Trophoblast cell (in vitro differentiated cells and primary cell): Measurements from ENCODE around the gene APMAP.

Experiments used
- DNase-seq, 2 donors: peaks; one replicate each; pipeline ENCODE4 v3.0.0-alpha.2; 2016
- H2AFZ ChIP-seq: 2 replicates; pipeline ENCODE4 v1.6.1; 2013; ENCODE audit warnings: low read length, moderate library complexity, mild to moderate bottlenecking; ENCODE audit not compliant: insufficient read depth, poor library complexity
- H2AK5ac ChIP-seq: 2 replicates; pipeline ENCODE4 v1.6.1; 2013; ENCODE audit warnings: mild to moderate bottlenecking, low read length
- H2BK120ac ChIP-seq: 2 replicates; pipeline ENCODE4 v1.6.1; 2013; ENCODE audit warnings: low read length, mild to moderate bottlenecking, moderate library complexity; ENCODE audit not compliant: insufficient read depth, poor library complexity
- H2BK12ac ChIP-seq: 2 replicates; pipeline ENCODE4 v1.6.1; 2013; ENCODE audit warnings: mild to moderate bottlenecking, low read length, moderate library complexity
- H2BK5ac ChIP-seq: 2 replicates; pipeline ENCODE4 v1.6.1; 2013; ENCODE audit warnings: low read length, low read depth, moderate library complexity, mild to moderate bottlenecking; ENCODE audit not compliant: poor library complexity
- H3K14ac ChIP-seq: 2 replicates; pipeline ENCODE4 v1.6.1; 2013; ENCODE audit warnings: mild to moderate bottlenecking, low read length
- H3K18ac ChIP-seq: 2 replicates; pipeline ENCODE4 v1.6.1; 2013; ENCODE audit warnings: mild to moderate bottlenecking, low read length
- H3K23ac ChIP-seq: 2 replicates; pipeline ENCODE4 v1.6.1; 2013; ENCODE audit warnings: low read length
- H3K27ac ChIP-seq: 2 replicates; pipeline ENCODE4 v1.5.1; 2013; ENCODE audit warnings: low read depth, mild to moderate bottlenecking, inconsistent platforms, low read length, moderate library complexity
- H3K27me3 ChIP-seq: 2 replicates; pipeline ENCODE4 v1.6.1; 2013; ENCODE audit warnings: inconsistent platforms, mild to moderate bottlenecking, low read length, moderate library complexity; ENCODE audit not compliant: insufficient read depth
- H3K36me3 ChIP-seq, 2 experiments: 1 replicate in 1 of 2; 2 replicates in 1 of 2; pipeline ENCODE4 v1.6.1; 2013; ENCODE audit warnings: low read length in 2 of 2, mild to moderate bottlenecking in 2 of 2, moderate library complexity in 1 of 2; ENCODE audit not compliant: insufficient read depth in 2 of 2, control insufficient read depth in 1 of 2
- H3K4ac ChIP-seq: 2 replicates; pipeline ENCODE4 v1.6.1; 2013; ENCODE audit warnings: low read depth, mild to moderate bottlenecking, low read length, moderate library complexity
- H3K4me1 ChIP-seq, 2 experiments: 1 replicate in 1 of 2; 2 replicates in 1 of 2; pipeline ENCODE4 v1.6.1; 2013; ENCODE audit warnings: low read length in 2 of 2, mild to moderate bottlenecking in 2 of 2, moderate library complexity in 1 of 2; ENCODE audit not compliant: insufficient read depth in 2 of 2, control insufficient read depth in 1 of 2
- H3K4me2 ChIP-seq: 2 replicates; pipeline ENCODE4 v1.6.1; 2013; ENCODE audit warnings: inconsistent platforms, mild to moderate bottlenecking, low read length, moderate library complexity
- H3K4me3 ChIP-seq: 2 replicates; pipeline ENCODE4 v1.5.1; 2013; ENCODE audit warnings: mild to moderate bottlenecking, low read depth, low read length, inconsistent platforms
- H3K79me1 ChIP-seq: one replicate; pipeline ENCODE4 v1.6.1; 2013; ENCODE audit warnings: low read length
- H3K79me2 ChIP-seq: 2 replicates; pipeline ENCODE4 v1.6.1; 2013; ENCODE audit warnings: low read length, mild to moderate bottlenecking; ENCODE audit not compliant: control insufficient read depth, insufficient read depth, poor library complexity
- H3K9ac ChIP-seq: 2 replicates; pipeline ENCODE4 v1.6.1; 2013; ENCODE audit warnings: mild to moderate bottlenecking, low read length
- H3K9me3 ChIP-seq: 2 replicates; pipeline ENCODE4 v1.6.1; 2013; ENCODE audit warnings: low read depth, mild to moderate bottlenecking, control low read depth, inconsistent platforms, low read length; ENCODE audit not compliant: insufficient read depth
- H4K12ac ChIP-seq: 2 replicates; pipeline ENCODE4 v1.6.1; 2013; ENCODE audit warnings: low read depth, mild to moderate bottlenecking, low read length, moderate library complexity
- H4K8ac ChIP-seq: 2 replicates; pipeline ENCODE4 v1.6.1; 2013; ENCODE audit warnings: low read depth, mild to moderate bottlenecking, low read length, moderate library complexity
- H4K91ac ChIP-seq: one replicate; pipeline ENCODE4 v1.6.1; 2013; ENCODE audit warnings: low read depth, mild to moderate bottlenecking, low read length, moderate library complexity
- WGBS: extraction: QIAGEN DNeasy Blood & Tissue Kit; methylation state at CpG from one replicate; pipeline ENCODE4 v1.1.7; 2013; ENCODE audit warnings: missing lambda C conversion rate; ENCODE audit not compliant: insufficient read length, insufficient coverage; ENCODE audit errors: extremely low coverage; 5-methylcytosine and 5-hydroxymethylcytosine counted together

APMAP gene

GRCh38 chr20:24964506-24964840, 28.1 kb downstream of the APMAP start:
- no peak overlapping the region for H3K23ac ChIP-seq
- DNase-seq = no peak
- H3K4ac ChIP-seq = no peak overlapping the region
- no CpG with 5 or more reads among the region's 9 CpGs for WGBS
- H2BK12ac ChIP-seq = no peak overlapping the region
- no peaks in the 10 kb centered on the region for H3K4me1 ChIP-seq
- no peaks in the 10 kb centered on the region for H3K79me1 ChIP-seq
- H4K91ac ChIP-seq = no peak overlapping the region
- H3K36me3 ChIP-seq = peaks cover 46 to 47% of the 10 kb centered on the region in 2 experiments
- no peak overlapping the region for H4K8ac ChIP-seq
- no peaks in the 10 kb centered on the region for H3K79me2 ChIP-seq
- H3K4me2 ChIP-seq = no peak overlapping the region
- H2AK5ac ChIP-seq = no peak overlapping the region
- H4K12ac ChIP-seq = no peak overlapping the region
- H2BK120ac ChIP-seq = no peak overlapping the region
- H2AFZ ChIP-seq = no peak overlapping the region
- H3K27me3 ChIP-seq = no peaks in the 10 kb centered on the region
- H3K14ac ChIP-seq = no peak overlapping the region
- H3K9me3 ChIP-seq = no peaks in the 10 kb centered on the region
- H3K27ac ChIP-seq = no peak overlapping the region
- no peak overlapping the region for H3K9ac ChIP-seq
- no peak overlapping the region for H2BK5ac ChIP-seq
- no peak overlapping the region for H3K18ac ChIP-seq
- H3K4me3 ChIP-seq = no peak overlapping the region

GRCh38 chr20:24963672-24964505, 28.7 kb downstream of the APMAP start:
- H3K4me1 ChIP-seq = no peaks in the 10 kb centered on the region
- no peak overlapping the region for H3K4ac ChIP-seq
- H3K9ac ChIP-seq = no peak overlapping the region
- no CpG with 5 or more reads among the region's 21 CpGs for WGBS
- no peak overlapping the region for H3K14ac ChIP-seq
- H2AK5ac ChIP-seq = no peak overlapping the region
- H3K23ac ChIP-seq = no peak overlapping the region
- H4K91ac ChIP-seq = no peak overlapping the region
- no peak overlapping the region for H4K8ac ChIP-seq
- H3K18ac ChIP-seq = no peak overlapping the region
- H2BK12ac ChIP-seq = no peak overlapping the region
- no peaks in the 10 kb centered on the region for H3K27me3 ChIP-seq
- no peak overlapping the region for H2BK5ac ChIP-seq
- H3K4me3 ChIP-seq = no peak overlapping the region
- DNase-seq = no peak
- no peaks in the 10 kb centered on the region for H3K9me3 ChIP-seq
- no peak overlapping the region for H2BK120ac ChIP-seq
- peaks cover 42 to 45% of the 10 kb centered on the region in 2 experiments for H3K36me3 ChIP-seq
- no peaks in the 10 kb centered on the region for H3K79me1 ChIP-seq
- H3K79me2 ChIP-seq = no peaks in the 10 kb centered on the region
- no peak overlapping the region for H3K4me2 ChIP-seq
- H2AFZ ChIP-seq = no peak overlapping the region
- no peak overlapping the region for H3K27ac ChIP-seq
- no peak overlapping the region for H4K12ac ChIP-seq

GRCh38 chr20:24962510-24962909, 30.0 kb downstream of the APMAP start:
- no peak overlapping the region for H3K9ac ChIP-seq
- H3K79me2 ChIP-seq = no peaks in the 10 kb centered on the region
- no CpG with 5 or more reads among the region's 6 CpGs for WGBS
- H4K12ac ChIP-seq = no peak overlapping the region
- no peak overlapping the region for H2BK5ac ChIP-seq
- no peaks in the 10 kb centered on the region for H3K27me3 ChIP-seq
- no peak overlapping the region for H4K91ac ChIP-seq
- no peak for DNase-seq
- no peak overlapping the region for H3K4me3 ChIP-seq
- H3K18ac ChIP-seq = no peak overlapping the region
- no peak overlapping the region for H2BK120ac ChIP-seq
- no peak overlapping the region for H2AK5ac ChIP-seq
- no peak overlapping the region for H4K8ac ChIP-seq
- no peak overlapping the region for H3K4me2 ChIP-seq
- no peak overlapping the region for H3K14ac ChIP-seq
- H2BK12ac ChIP-seq = no peak overlapping the region
- no peak overlapping the region for H3K4ac ChIP-seq
- peaks cover 40 to 42% of the 10 kb centered on the region in 2 experiments for H3K36me3 ChIP-seq
- no peak overlapping the region for H2AFZ ChIP-seq
- H3K27ac ChIP-seq = no peak overlapping the region
- H3K79me1 ChIP-seq = no peaks in the 10 kb centered on the region
- no peak overlapping the region for H3K23ac ChIP-seq
- H3K4me1 ChIP-seq = no peaks in the 10 kb centered on the region
- H3K9me3 ChIP-seq = no peaks in the 10 kb centered on the region

GRCh38 chr20:24962182-24962492, 30.4 kb downstream of the APMAP start:
- H3K4me3 ChIP-seq = no peak overlapping the region
- no peaks in the 10 kb centered on the region for H3K9me3 ChIP-seq
- no peak overlapping the region for H3K14ac ChIP-seq
- no peak overlapping the region for H3K23ac ChIP-seq
- H3K18ac ChIP-seq = no peak overlapping the region
- H3K4ac ChIP-seq = no peak overlapping the region
- H4K12ac ChIP-seq = no peak overlapping the region
- H2BK120ac ChIP-seq = no peak overlapping the region
- no CpG with 5 or more reads among the region's 2 CpGs for WGBS
- no peak overlapping the region for H2AFZ ChIP-seq
- no peaks in the 10 kb centered on the region for H3K79me2 ChIP-seq
- no peak overlapping the region for H3K27ac ChIP-seq
- H2BK5ac ChIP-seq = no peak overlapping the region
- H3K79me1 ChIP-seq = no peaks in the 10 kb centered on the region
- no peak overlapping the region for H2AK5ac ChIP-seq
- no peaks in the 10 kb centered on the region for H3K27me3 ChIP-seq
- H3K4me1 ChIP-seq = no peaks in the 10 kb centered on the region
- H3K9ac ChIP-seq = no peak overlapping the region
- H3K36me3 ChIP-seq = peaks cover 40% of the 10 kb centered on the region in 2 experiments
- no peak overlapping the region for H3K4me2 ChIP-seq
- DNase-seq = no peak
- no peak overlapping the region for H2BK12ac ChIP-seq
- no peak overlapping the region for H4K91ac ChIP-seq
- no peak overlapping the region for H4K8ac ChIP-seq
